K562 (cell line): Measurements from ENCODE around the gene FAM167B. TPM values are rescaled to one million over a fixed set of nuclear protein-coding genes. Genes with fewer than 3 reads are reported as not detected.

Experiments
- ARHGAP35 ChIP-seq: fragments of 450-650 bp; IDR thresholded peaks from 2 replicates; pipeline ENCODE4 v1.6.1; 2018; ENCODE audit not compliant: partially characterized antibody
- ARID1B ChIP-seq: fragments of 450-650 bp; IDR thresholded peaks from 2 replicates; pipeline ENCODE4 v1.6.1; 2016; ENCODE audit warnings: antibody characterized with exemption, mild to moderate bottlenecking, inconsistent platforms
- ARID2 ChIP-seq: fragments of 450-650 bp; IDR thresholded peaks from 2 replicates; pipeline ENCODE4 v1.6.1; 2017; ENCODE audit warnings: antibody characterized with exemption, mild to moderate bottlenecking
- EP300 ChIP-seq: IDR thresholded peaks from 2 replicates; pipeline ENCODE4 v1.6.1; 2012; ENCODE audit warnings: low read length, improper control_type of control experiment
- EWSR1 ChIP-seq: fragments of 450-650 bp; IDR thresholded peaks from 2 replicates; pipeline ENCODE4 v1.6.1; 2018; ENCODE audit warnings: borderline replicate concordance, mild to moderate bottlenecking, low read depth, moderate library complexity; ENCODE audit not compliant: partially characterized antibody
- FOXJ3 ChIP-seq: sonication (generic); formaldehyde crosslinking; IDR thresholded peaks from 2 replicates; pipeline ENCODE4 v1.4.0; 2020; ENCODE audit warnings: mild to moderate bottlenecking, missing genetic modification reagents
- FOXP1 ChIP-seq: sonication (generic); formaldehyde crosslinking; IDR thresholded peaks from 2 replicates; pipeline ENCODE4 v1.8.0; 2022; ENCODE audit warnings: mild to moderate bottlenecking, missing genetic modification reagents
- POU5F1 ChIP-seq: fragments of 150-350 bp; IDR thresholded peaks from 2 replicates; pipeline ENCODE4 v1.6.1; 2014; ENCODE audit warnings: borderline replicate concordance, low read length, low read depth, mild to moderate bottlenecking; ENCODE audit not compliant: partially characterized antibody
- PYGO2 ChIP-seq: fragments of 450-650 bp; IDR thresholded peaks from 2 replicates; pipeline ENCODE4 v1.6.1; 2016; ENCODE audit warnings: mild to moderate bottlenecking, missing genetic modification characterization, moderate library complexity, missing compliant biosample characterization
- RFX5 ChIP-seq: IDR thresholded peaks from 2 replicates; pipeline ENCODE4 v1.6.1; 2011; ENCODE audit warnings: low read depth, mild to moderate bottlenecking, improper control_type of control experiment, low read length
- RNF2 ChIP-seq: sonication (generic); IDR thresholded peaks from 2 replicates; pipeline ENCODE4 v1.6.1; 2016
- SMARCA4 ChIP-seq: fragments of 450-650 bp; IDR thresholded peaks from 2 replicates; pipeline ENCODE4 v1.6.1; 2016
- TAF9B ChIP-seq: fragments of 450-650 bp; IDR thresholded peaks from 2 replicates; pipeline ENCODE4 v1.6.1; 2018; ENCODE audit warnings: mild to moderate bottlenecking; ENCODE audit not compliant: partially characterized antibody
- TRIM28 ChIP-seq: fragments of 450-650 bp; IDR thresholded peaks from 2 replicates; pipeline ENCODE4 v1.6.1; 2017
- ZBED1 ChIP-seq: IDR thresholded peaks from 2 replicates; pipeline ENCODE4 v1.6.1; 2014
- ZFP30 ChIP-seq: fragments of 250-450 bp; sonication (Bioruptor Pico); IDR thresholded peaks from 2 replicates; pipeline ENCODE4 v1.8.0; 2022; ENCODE audit warnings: moderate library complexity, mild to moderate bottlenecking, inconsistent platforms, borderline replicate concordance
- ZNF408 ChIP-seq: fragments of 250-450 bp; sonication (Bioruptor Pico); IDR thresholded peaks from 2 replicates; pipeline ENCODE4 v1.4.0; 2020; ENCODE audit warnings: low read depth, mild to moderate bottlenecking, moderate library complexity
- ZNF444 ChIP-seq: fragments of 250-450 bp; sonication (Bioruptor Pico); IDR thresholded peaks from 2 replicates; pipeline ENCODE4 v1.4.0; 2020; ENCODE audit warnings: mild to moderate bottlenecking, moderate library complexity
- ZNF76 ChIP-seq: fragments of 250-450 bp; sonication (Bioruptor Pico); IDR thresholded peaks from 2 replicates; pipeline ENCODE4 v1.4.0; 2020; ENCODE audit warnings: mild to moderate bottlenecking, moderate library complexity, borderline replicate concordance
- polyA plus RNA-seq, 8 experiments: library from polyadenylated mRNA; depleted of rRNA in 4 of 8; stranded (reverse) in 5 of 8; unstranded in 3 of 8; fragments of >200 nt; fragmentation: Nextera tagmentation in 2 of 8; fragmentation: Illumina TruSeq in 1 of 8; extraction: Ambion mirVana in 2 of 8; extraction: Trizol in 1 of 8; gene quantifications; 2 replicates each; pipeline versions ENCODE4 v1.2.1 to v1.2.3, GENCODE V29; 2011 to 2014; ENCODE audit warnings: inconsistent platforms in 1 of 8, missing spikeins in 1 of 8
- total RNA-seq, 7 experiments: library from RNA; depleted of rRNA in 6 of 7; stranded (reverse); fragments of >200 nt in 6 of 7; fragmentation: Illumina TruSeq in 2 of 7; extraction: Trizol in 2 of 7; gene quantifications; 2 replicates each; pipeline versions ENCODE4 v1.2.1 to v1.2.3, GENCODE V29; 2011 to 2021; ENCODE audit warnings: low replicate concordance in 1 of 7
- TF ChIP-seq, protein P1 (sequence below), 2 experiments: fragments of 200-800 bp in 1 of 2; sonication (Bioruptor generic) in 1 of 2; sonication (generic) in 1 of 2; formaldehyde crosslinking in 1 of 2; IDR thresholded peaks in 1 of 2; conservative IDR thresholded peaks in 1 of 2; 2 replicates each; pipeline versions ENCODE4 v1.5.0 to v1.6.1; 2016 to 2020; ENCODE audit warnings: missing compliant biosample characterization in 1 of 2, missing genetic modification characterization in 1 of 2, missing genetic modification reagents in 1 of 2
- TF ChIP-seq, protein P2 (sequence below): fragments of 450-650 bp; IDR thresholded peaks from 2 replicates; pipeline ENCODE4 v1.6.1; 2018; ENCODE audit not compliant: partially characterized antibody
- TF ChIP-seq, protein P3 (sequence below): sonication (generic); formaldehyde crosslinking; IDR thresholded peaks from 2 replicates; pipeline ENCODE4 v1.8.1; 2023; ENCODE audit warnings: mild to moderate bottlenecking, missing genetic modification reagents

FAM167B gene
- total and polyA plus RNA-seq, 9 of the 15 experiments (the other 6 are each of a cell fraction or from before 2014, with no cell fraction given): not detected

DNA sequence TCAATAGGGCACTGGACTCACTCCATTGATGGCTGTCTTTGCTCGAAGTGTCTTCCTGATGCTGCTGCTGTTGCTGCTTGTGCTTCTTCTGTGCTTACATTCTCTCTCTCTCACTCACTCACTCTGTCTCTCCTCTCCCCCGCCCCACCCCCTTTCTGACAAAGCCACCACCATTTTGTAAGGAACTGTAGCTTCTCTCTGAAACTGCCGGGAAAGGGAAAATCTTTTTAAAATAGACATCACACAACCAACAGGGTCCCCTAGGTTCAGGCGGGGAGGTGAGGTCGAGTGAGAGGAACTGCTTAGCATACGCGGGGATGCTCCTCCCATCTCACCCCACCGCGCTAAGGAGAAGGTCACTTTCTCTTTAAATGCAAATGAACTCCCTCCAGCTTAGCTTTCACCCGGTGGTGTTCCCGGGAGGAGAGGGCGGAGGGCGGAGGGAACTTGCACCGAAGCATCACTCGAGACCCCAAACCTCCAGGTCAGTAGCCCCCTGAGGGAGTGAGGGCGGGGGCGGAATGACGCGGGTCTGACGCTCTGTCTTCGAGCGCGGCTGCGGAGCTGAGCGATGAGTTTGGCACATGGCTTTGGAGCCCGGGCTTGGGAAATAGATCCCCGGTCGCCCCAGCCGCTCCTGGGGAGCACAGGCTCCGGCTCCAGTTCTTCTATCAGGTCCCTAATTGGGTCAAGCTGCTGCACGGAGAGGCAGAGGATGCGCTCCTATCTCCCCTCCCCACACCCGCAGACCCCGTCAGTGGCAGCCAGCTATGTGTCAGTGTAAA is 46.6 kb upstream of the FAM167B start, which contains the start of gene CCDC28B (continued):
- TF ChIP-seq, protein P1, sequence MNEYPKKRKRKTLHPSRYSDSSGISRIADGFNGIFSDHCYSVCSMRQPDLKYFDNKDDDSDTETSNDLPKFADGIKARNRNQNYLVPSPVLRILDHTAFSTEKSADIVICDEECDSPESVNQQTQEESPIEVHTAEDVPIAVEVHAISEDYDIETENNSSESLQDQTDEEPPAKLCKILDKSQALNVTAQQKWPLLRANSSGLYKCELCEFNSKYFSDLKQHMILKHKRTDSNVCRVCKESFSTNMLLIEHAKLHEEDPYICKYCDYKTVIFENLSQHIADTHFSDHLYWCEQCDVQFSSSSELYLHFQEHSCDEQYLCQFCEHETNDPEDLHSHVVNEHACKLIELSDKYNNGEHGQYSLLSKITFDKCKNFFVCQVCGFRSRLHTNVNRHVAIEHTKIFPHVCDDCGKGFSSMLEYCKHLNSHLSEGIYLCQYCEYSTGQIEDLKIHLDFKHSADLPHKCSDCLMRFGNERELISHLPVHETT (CRISPR knock-in tag; conservative IDR thresholded peaks at IDR 0.05 in 1 of 2, IDR thresholded peaks at IDR 0.05 in 1 of 2): no peak; a peak in 2 of 4 replicates
- TF ChIP-seq ZNF76 (CRISPR knock-in tag): no peak
- TF ChIP-seq SMARCA4: no peak
- TF ChIP-seq ARID1B: no peak
- no peak for TF ChIP-seq ZFP30
- TF ChIP-seq RFX5: no peak
- no peak for TF ChIP-seq TRIM28
- no peak; the same call in 1 of the 2 replicates for TF ChIP-seq RNF2
- no peak for TF ChIP-seq FOXJ3 (CRISPR knock-in tag)
- no peak for TF ChIP-seq ZBED1
- TF ChIP-seq ARID2: no peak
- TF ChIP-seq FOXP1 (CRISPR knock-in tag): peak; percentile 80
- no peak for TF ChIP-seq PYGO2 (tag)
- peak; percentile 72; the same call in 1 of the 2 replicates for TF ChIP-seq ZNF444 (CRISPR knock-in tag)
- TF ChIP-seq ARHGAP35: no peak
- TF ChIP-seq POU5F1: no peak
- TF ChIP-seq, protein P2, sequence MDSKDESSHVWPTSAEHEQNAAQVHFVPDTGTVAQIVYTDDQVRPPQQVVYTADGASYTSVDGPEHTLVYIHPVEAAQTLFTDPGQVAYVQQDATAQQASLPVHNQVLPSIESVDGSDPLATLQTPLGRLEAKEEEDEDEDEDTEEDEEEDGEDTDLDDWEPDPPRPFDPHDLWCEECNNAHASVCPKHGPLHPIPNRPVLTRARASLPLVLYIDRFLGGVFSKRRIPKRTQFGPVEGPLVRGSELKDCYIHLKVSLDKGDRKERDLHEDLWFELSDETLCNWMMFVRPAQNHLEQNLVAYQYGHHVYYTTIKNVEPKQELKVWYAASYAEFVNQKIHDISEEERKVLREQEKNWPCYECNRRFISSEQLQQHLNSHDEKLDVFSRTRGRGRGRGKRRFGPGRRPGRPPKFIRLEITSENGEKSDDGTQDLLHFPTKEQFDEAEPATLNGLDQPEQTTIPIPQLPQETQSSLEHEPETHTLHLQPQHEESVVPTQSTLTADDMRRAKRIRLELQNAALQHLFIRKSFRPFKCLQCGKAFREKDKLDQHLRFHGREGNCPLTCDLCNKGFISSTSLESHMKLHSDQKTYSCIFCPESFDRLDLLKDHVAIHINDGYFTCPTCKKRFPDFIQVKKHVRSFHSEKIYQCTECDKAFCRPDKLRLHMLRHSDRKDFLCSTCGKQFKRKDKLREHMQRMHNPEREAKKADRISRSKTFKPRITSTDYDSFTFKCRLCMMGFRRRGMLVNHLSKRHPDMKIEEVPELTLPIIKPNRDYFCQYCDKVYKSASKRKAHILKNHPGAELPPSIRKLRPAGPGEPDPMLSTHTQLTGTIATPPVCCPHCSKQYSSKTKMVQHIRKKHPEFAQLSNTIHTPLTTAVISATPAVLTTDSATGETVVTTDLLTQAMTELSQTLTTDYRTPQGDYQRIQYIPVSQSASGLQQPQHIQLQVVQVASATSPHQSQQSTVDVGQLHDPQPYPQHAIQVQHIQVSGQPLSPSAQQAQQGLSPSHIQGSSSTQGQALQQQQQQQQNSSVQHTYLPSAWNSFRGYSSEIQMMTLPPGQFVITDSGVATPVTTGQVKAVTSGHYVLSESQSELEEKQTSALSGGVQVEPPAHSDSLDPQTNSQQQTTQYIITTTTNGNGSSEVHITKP: no peak
- TF ChIP-seq EWSR1: no peak
- TF ChIP-seq ZNF408 (CRISPR knock-in tag): no peak
- no peak for TF ChIP-seq TAF9B
- TF ChIP-seq, protein P3, sequence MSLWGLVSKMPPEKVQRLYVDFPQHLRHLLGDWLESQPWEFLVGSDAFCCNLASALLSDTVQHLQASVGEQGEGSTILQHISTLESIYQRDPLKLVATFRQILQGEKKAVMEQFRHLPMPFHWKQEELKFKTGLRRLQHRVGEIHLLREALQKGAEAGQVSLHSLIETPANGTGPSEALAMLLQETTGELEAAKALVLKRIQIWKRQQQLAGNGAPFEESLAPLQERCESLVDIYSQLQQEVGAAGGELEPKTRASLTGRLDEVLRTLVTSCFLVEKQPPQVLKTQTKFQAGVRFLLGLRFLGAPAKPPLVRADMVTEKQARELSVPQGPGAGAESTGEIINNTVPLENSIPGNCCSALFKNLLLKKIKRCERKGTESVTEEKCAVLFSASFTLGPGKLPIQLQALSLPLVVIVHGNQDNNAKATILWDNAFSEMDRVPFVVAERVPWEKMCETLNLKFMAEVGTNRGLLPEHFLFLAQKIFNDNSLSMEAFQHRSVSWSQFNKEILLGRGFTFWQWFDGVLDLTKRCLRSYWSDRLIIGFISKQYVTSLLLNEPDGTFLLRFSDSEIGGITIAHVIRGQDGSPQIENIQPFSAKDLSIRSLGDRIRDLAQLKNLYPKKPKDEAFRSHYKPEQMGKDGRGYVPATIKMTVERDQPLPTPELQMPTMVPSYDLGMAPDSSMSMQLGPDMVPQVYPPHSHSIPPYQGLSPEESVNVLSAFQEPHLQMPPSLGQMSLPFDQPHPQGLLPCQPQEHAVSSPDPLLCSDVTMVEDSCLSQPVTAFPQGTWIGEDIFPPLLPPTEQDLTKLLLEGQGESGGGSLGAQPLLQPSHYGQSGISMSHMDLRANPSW (CRISPR knock-in tag): no peak
- TF ChIP-seq EP300: no peak
